Esophagus squamous epithelium (tissue), 4 donors: Measurements from ENCODE around the gene COX6B1.
A peak's percentile ranks its signal among the peaks of the same experiment; 100 is the strongest.

Experiments used
- POLR2A ChIP-seq, 4 donors: fragments of 450-650 bp; IDR thresholded peaks; one replicate each; pipeline ENCODE4 v1.6.1; 2017; ENCODE audit warnings: antibody characterized with exemption in 4 of 4, mild to moderate bottlenecking in 4 of 4, moderate library complexity in 3 of 4
- TF ChIP-seq, protein P1 (sequence below), 6 experiments: fragments of 450-650 bp in 4 of 6; fragments of 200-600 bp in 2 of 6; sonication (generic) in 2 of 6; IDR thresholded peaks; one replicate each; pipeline ENCODE4 v1.5.1; 2016 to 2019; ENCODE audit warnings: antibody characterized with exemption in 6 of 6, mild to moderate bottlenecking in 4 of 6, moderate library complexity in 4 of 6

DNA sequence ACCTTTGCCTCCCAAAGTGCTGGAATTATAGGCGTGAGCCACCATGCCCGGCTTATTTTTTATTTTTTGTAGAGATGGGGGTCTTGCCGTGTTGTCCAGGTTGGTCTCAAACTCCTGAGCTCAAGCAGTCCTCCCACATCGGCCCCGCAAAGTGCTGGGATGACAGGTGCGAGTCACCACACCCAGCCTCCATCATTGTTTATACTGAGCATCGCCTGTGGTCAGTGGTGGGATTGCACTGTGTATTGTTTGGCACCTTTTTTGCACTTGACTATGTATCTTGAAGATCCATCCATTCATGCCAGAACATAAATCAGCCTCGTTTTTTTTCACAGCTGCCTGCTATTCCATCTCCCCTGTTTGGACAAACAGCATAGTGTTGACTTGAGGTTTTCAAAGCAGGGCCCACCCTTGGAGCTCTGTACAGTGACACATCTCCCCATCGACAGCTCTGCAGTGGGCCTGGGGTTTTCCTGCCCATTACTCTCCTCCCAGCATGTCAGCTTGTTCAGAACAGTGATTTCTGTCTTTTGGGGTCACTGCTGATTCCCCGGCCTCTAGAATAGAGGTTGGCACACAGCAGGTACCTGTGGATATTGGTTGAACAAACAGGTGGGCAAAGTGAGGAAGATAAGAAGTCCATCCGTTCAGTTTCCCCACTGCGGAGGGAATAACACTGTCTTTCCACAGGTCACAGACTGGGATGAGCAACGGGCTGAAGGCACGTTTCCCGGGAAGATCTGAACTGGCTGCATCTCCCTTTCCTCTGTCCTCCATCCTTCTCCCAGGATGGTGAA is 10.0 kb downstream of the COX6B1 start:
- TF ChIP-seq, protein P1, sequence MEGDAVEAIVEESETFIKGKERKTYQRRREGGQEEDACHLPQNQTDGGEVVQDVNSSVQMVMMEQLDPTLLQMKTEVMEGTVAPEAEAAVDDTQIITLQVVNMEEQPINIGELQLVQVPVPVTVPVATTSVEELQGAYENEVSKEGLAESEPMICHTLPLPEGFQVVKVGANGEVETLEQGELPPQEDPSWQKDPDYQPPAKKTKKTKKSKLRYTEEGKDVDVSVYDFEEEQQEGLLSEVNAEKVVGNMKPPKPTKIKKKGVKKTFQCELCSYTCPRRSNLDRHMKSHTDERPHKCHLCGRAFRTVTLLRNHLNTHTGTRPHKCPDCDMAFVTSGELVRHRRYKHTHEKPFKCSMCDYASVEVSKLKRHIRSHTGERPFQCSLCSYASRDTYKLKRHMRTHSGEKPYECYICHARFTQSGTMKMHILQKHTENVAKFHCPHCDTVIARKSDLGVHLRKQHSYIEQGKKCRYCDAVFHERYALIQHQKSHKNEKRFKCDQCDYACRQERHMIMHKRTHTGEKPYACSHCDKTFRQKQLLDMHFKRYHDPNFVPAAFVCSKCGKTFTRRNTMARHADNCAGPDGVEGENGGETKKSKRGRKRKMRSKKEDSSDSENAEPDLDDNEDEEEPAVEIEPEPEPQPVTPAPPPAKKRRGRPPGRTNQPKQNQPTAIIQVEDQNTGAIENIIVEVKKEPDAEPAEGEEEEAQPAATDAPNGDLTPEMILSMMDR (IDR thresholded peaks at IDR 0.05) = peak in 1 of 6 experiments; percentile 28
- no peak for TF ChIP-seq POLR2A (IDR thresholded peaks at IDR 0.05)
